DOHH2 (cell line): ENCODE measurements around the gene FUT1.

ENCODE experiments used
- H3F3A ChIP-seq: fragments of 200-600 bp; sonication (generic), shearing (Covaris generic); 2 replicates; pipeline ENCODE4 v1.6.0; 2016; ENCODE audit warnings: antibody characterized with exemption, mild to moderate bottlenecking; ENCODE audit not compliant: control insufficient read depth, insufficient read depth
- H3K27ac ChIP-seq: fragments of 200-600 bp; sonication (generic); 2 replicates; pipeline ENCODE4 v1.5.1; 2014; ENCODE audit warnings: low read depth, mild to moderate bottlenecking, low read length, moderate library complexity
- H3K27me3 ChIP-seq: fragments of 200-600 bp; sonication (generic); 2 replicates; pipeline ENCODE4 v1.6.1; 2014; ENCODE audit warnings: mild to moderate bottlenecking, low read length, mixed read lengths; ENCODE audit not compliant: control insufficient read depth
- H3K36me3 ChIP-seq: fragments of 200-600 bp; sonication (generic); 2 replicates; pipeline ENCODE4 v1.6.1; 2014; ENCODE audit warnings: mild to moderate bottlenecking, low read length, moderate library complexity, mixed read lengths; ENCODE audit not compliant: control insufficient read depth
- H3K4me1 ChIP-seq: fragments of 200-600 bp; sonication (generic); 2 replicates; pipeline ENCODE4 v1.6.1; 2014; ENCODE audit warnings: mild to moderate bottlenecking, low read length, mixed read lengths; ENCODE audit not compliant: control insufficient read depth
- H3K4me2 ChIP-seq: fragments of 200-600 bp; sonication (generic); 2 replicates; pipeline ENCODE4 v1.6.0; 2014; ENCODE audit warnings: mild to moderate bottlenecking, low read length, moderate library complexity
- H3K4me3 ChIP-seq: fragments of 200-600 bp; sonication (generic); 2 replicates; pipeline ENCODE4 v1.5.1; 2014; ENCODE audit warnings: mild to moderate bottlenecking, low read length, mixed read lengths
- H3K79me2 ChIP-seq: fragments of 200-600 bp; sonication (generic); 2 replicates; pipeline ENCODE4 v1.6.1; 2014; ENCODE audit warnings: mild to moderate bottlenecking, low read length, mixed read lengths; ENCODE audit not compliant: control insufficient read depth
- H3K9me2 ChIP-seq: fragments of 200-600 bp; sonication (generic); replicated peaks from 2 replicates; pipeline ENCODE4 v1.6.1; 2014; ENCODE audit warnings: mild to moderate bottlenecking, low read length, mixed read lengths; ENCODE audit not compliant: control insufficient read depth
- H3K9me3 ChIP-seq: fragments of 200-600 bp; sonication (generic); 2 replicates; pipeline ENCODE4 v1.6.1; 2014; ENCODE audit warnings: antibody characterized with exemption, low read length, mixed read lengths; ENCODE audit not compliant: control insufficient read depth, insufficient read depth
- H4K20me1 ChIP-seq: fragments of 200-600 bp; sonication (generic); 2 replicates; pipeline ENCODE4 v1.6.0; 2014; ENCODE audit warnings: low read depth, mild to moderate bottlenecking, antibody characterized with exemption, low read length, moderate library complexity; ENCODE audit not compliant: control insufficient read depth, insufficient read depth
- EZH2phosphoT487 ChIP-seq: fragments of 200-600 bp; sonication (generic); IDR thresholded peaks from 2 replicates; pipeline ENCODE4 v1.6.1; 2017; ENCODE audit warnings: borderline replicate concordance, mild to moderate bottlenecking, antibody characterized with exemption, low read length, moderate library complexity, mixed read lengths
- TF ChIP-seq, protein P1 (sequence below): fragments of 200-600 bp; sonication (generic); IDR thresholded peaks from one replicate; pipeline ENCODE4 v1.5.1; 2014; ENCODE audit warnings: antibody characterized with exemption, mild to moderate bottlenecking, low read depth, low read length; ENCODE audit not compliant: poor library complexity, severe bottlenecking

The FUT1 gene

DNA sequence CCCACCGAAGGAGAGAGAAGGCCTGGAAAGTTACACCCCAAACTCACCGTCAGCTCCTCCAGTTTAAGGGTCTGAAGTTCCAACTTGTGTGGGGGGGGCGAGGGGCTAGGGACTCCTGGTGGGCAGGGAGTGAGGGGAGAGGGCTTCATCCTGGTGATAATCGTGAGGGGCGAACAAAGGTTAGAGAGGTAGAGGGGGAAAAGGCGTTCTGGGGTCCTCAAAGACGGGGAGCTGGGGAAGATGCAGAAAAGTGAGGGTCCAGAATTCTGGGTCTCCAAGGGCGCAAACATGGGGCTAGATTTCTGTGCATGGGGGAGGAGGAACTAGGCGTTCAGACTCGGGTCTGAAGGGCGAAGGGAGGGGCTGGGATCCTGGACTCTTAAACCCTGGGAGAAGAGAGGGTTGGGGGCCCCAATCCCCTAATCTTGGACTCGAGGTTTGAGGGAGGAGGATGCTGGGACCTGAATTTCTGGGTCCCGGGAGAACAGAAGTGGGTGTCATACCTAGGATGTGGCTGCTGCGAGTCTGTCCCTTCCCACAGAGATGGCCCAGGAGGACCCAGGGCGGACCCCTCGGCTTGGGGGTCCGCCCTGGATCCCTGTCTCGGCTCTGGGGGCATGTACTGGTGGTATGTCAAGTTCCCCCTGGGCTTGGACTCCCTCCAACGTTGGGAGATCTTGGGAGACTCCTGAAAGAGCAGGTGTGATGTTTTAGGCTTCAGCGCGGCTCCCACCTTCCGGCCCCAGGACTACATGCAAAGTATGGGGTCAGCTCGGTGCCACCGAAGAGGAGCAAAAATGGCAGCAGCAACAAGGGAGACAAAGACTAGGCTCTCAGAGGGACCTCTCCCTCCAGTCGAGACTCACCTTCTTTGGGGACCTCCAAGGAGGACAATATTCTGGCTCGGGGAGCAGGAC, 37.4 kb downstream of the FUT1 start:
- peaks cover 25% of the 10 kb centered on the region for H3K4me1 ChIP-seq
- no peaks in the 10 kb centered on the region for H3K27me3 ChIP-seq
- TF ChIP-seq, protein P1, sequence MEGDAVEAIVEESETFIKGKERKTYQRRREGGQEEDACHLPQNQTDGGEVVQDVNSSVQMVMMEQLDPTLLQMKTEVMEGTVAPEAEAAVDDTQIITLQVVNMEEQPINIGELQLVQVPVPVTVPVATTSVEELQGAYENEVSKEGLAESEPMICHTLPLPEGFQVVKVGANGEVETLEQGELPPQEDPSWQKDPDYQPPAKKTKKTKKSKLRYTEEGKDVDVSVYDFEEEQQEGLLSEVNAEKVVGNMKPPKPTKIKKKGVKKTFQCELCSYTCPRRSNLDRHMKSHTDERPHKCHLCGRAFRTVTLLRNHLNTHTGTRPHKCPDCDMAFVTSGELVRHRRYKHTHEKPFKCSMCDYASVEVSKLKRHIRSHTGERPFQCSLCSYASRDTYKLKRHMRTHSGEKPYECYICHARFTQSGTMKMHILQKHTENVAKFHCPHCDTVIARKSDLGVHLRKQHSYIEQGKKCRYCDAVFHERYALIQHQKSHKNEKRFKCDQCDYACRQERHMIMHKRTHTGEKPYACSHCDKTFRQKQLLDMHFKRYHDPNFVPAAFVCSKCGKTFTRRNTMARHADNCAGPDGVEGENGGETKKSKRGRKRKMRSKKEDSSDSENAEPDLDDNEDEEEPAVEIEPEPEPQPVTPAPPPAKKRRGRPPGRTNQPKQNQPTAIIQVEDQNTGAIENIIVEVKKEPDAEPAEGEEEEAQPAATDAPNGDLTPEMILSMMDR, result no peak
- no peak for TF ChIP-seq EZH2phosphoT487

DNA sequence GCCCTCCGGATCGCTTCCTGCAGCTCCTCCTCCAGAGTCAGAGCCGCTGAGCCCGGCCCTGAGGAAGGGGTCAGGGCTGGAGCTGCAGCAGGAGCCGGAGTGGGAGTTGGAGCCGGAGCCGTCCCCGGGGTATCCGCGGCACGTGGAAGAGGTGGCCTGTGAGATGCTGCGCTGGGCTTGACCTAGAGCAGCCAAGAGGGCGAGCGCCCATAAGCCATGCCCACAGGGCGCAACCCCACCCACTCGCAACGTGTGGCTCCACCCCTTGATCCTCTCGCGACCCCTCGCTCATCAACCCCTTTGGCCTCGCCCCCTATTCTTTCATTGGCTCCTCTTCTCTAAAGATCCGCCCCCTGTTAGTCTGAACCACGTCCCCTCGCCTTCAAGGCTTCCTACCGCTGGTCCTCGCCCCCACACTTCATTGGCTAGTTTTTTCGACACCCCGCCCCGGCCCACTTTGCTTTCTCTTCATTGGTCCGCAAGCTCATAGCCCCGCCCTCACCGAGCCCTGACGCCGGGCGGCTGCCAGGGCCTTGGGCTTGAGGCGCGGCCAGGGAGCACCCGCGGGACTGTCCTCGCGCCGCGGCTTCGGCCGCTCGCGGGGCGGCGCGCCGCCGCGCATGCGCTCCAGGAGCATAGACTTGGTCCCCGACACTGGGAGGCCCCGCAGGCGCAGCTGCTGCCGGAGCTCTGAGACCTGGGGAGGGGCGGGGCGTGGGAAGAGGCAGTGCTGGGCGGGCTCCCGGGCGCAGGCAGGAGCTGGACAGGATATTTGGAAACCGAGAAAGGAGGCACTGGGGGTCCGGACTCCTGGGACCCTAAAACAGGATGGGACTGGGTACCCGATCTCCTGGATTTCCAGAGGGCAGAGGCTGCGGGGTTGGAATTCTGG, 38.3 kb downstream of the FUT1 start:
- Histone ChIP-seq H3K4me3 (peak overlapping the region; percentile 89), H3K9me2 (no peaks in the 10 kb centered on the region), H3K4me1 (peaks cover 22% of the 10 kb centered on the region), H3K27me3 (no peaks in the 10 kb centered on the region), H3K79me2 (peaks cover 7% of the 10 kb centered on the region), H3K27ac (peak overlapping the region; percentile 56), H3K9me3 (no peaks in the 10 kb centered on the region), H3K4me2 (peak overlapping the region; percentile 98), H3F3A (peaks cover 3% of the 10 kb centered on the region; the same call in 1 of the 2 replicates), H3K36me3 (no peaks in the 10 kb centered on the region), H4K20me1 (no peaks in the 10 kb centered on the region)
- no peak for TF ChIP-seq EZH2phosphoT487
- TF ChIP-seq, protein P1, result no peak

More for the DNA sequence above, 37.4 kb downstream of the FUT1 start:
- Histone ChIP-seq H3K27ac (peak overlapping the region; percentile 56), H3K4me2 (peak overlapping the region; percentile 98), H3K4me3 (peak overlapping the region; percentile 89), H3K79me2 (peaks cover 7% of the 10 kb centered on the region), H3K36me3 (no peaks in the 10 kb centered on the region), H3K9me3 (no peaks in the 10 kb centered on the region), H3K9me2 (no peaks in the 10 kb centered on the region), H4K20me1 (no peaks in the 10 kb centered on the region), H3F3A (peaks cover 3% of the 10 kb centered on the region; the same call in 1 of the 2 replicates)

DNA sequence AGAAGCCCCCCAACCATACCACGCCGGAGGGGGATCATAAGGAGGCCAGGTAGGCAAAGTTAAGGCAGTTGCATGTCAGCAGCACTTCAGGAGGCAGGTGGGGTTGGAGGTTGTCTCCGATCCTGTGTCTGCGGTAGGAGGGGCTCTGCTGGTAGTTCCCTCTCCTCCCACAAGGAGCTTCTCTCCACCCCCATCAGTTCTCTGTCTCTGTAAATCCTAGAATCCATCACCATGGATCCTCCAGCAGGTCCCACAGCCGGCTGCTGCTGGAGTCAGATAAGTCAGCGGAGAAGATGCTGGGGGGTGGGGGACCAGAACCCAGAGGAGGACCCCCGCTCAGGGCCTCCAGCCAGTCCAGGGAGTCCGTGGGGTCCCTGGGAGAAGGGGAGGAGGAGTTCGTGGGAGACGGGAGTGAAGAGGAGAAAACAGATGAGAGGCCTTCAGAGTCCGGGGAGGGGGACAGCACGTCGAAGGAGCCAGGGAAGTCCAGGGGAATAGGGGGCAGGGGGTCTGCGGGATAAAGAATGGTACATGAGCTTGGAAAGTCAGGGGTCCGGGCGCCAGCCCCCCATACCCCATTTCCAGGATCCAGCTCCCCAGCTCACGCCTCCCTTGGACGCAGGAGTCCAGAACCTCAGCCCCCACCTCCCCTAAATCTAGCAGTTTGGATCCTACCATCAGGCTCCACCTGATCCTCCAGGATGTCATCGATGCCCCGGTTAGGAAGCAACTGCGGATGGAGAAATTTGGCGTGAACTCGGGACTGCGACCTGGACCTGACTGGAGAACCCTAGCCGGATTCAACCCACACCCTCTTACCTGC, 39.2 kb downstream of the FUT1 start:
- peak overlapping the region; percentile 89 for H3K4me3 ChIP-seq
- no peaks in the 10 kb centered on the region for H4K20me1 ChIP-seq
- no peaks in the 10 kb centered on the region for H3K9me3 ChIP-seq
- peaks cover 3% of the 10 kb centered on the region; the same call in 1 of the 2 replicates for H3F3A ChIP-seq
- H3K27ac ChIP-seq, result no peak overlapping the region
- peaks cover 7% of the 10 kb centered on the region for H3K79me2 ChIP-seq
- H3K4me1 ChIP-seq, result peaks cover 22% of the 10 kb centered on the region
- H3K9me2 ChIP-seq, result no peaks in the 10 kb centered on the region
- no peaks in the 10 kb centered on the region for H3K27me3 ChIP-seq
- TF ChIP-seq, protein P1, result no peak
- TF ChIP-seq EZH2phosphoT487, result no peak
- peak overlapping the region; percentile 83 for H3K4me2 ChIP-seq
- H3K36me3 ChIP-seq, result no peaks in the 10 kb centered on the region
